HepG2 (cell line): ENCODE measurements around the gene POLRMT. TPM values are rescaled to one million over a fixed set of nuclear protein-coding genes. Genes with fewer than 3 reads are reported as not detected.

Source experiments
- ELF3 ChIP-seq: IDR thresholded peaks from 2 replicates; pipeline ENCODE4 v1.6.1; 2016; ENCODE audit warnings: missing genetic modification reagents, missing compliant biosample characterization
- GFI1 ChIP-seq: sonication (generic); formaldehyde crosslinking; IDR thresholded peaks from 2 replicates; pipeline ENCODE4 v1.5.0; 2020; ENCODE audit warnings: missing genetic modification reagents, mild to moderate bottlenecking, borderline replicate concordance
- ZBED4 ChIP-seq: sonication (generic); formaldehyde crosslinking; IDR thresholded peaks from 2 replicates; pipeline ENCODE4 v1.4.0; 2020; ENCODE audit warnings: missing genetic modification reagents, borderline replicate concordance
- ZHX2 ChIP-seq, 2 experiments: sonication (generic) in 1 of 2; formaldehyde crosslinking in 1 of 2; IDR thresholded peaks; 2 replicates each; pipeline versions ENCODE4 v1.6.1 to v1.9.0; 2014 to 2022; ENCODE audit warnings: antibody characterized with exemption in 1 of 2, borderline replicate concordance in 1 of 2, inconsistent platforms in 1 of 2, low read depth in 1 of 2, missing genetic modification reagents in 1 of 2
- ZNF784 ChIP-seq: sonication (generic); formaldehyde crosslinking; IDR thresholded peaks from 2 replicates; pipeline ENCODE4 v1.5.1; 2020; ENCODE audit warnings: missing genetic modification reagents, mild to moderate bottlenecking, borderline replicate concordance
- polyA plus RNA-seq, 8 experiments: library from polyadenylated mRNA; depleted of rRNA in 3 of 8; stranded (reverse) in 7 of 8; unstranded in 1 of 8; fragments of >200 nt; fragmentation: Illumina TruSeq in 4 of 8; extraction: Trizol in 4 of 8; gene quantifications; 2 replicates each; pipeline versions ENCODE4 v1.2.1 to v1.2.3, GENCODE V29; 2011 to 2016; ENCODE audit warnings: low read depth in 4 of 8, missing spikeins in 1 of 8, mixed read lengths in 1 of 8; ENCODE audit not compliant: insufficient read depth in 1 of 8
- total RNA-seq, 5 experiments: library from RNA; depleted of rRNA; stranded (reverse); fragments of >200 nt; fragmentation: Illumina TruSeq; extraction: Trizol; gene quantifications; 2 replicates each; pipeline ENCODE4 v1.2.3, GENCODE V29; 2016; ENCODE audit warnings: low read depth in 1 of 5
- TF ChIP-seq, protein P1 (sequence below): sonication (generic); formaldehyde crosslinking; IDR thresholded peaks from 2 replicates; pipeline ENCODE4 v1.4.0; 2020; ENCODE audit warnings: mild to moderate bottlenecking, missing genetic modification reagents

POLRMT gene
- total and polyA plus RNA-seq, 2 of the 13 experiments (the other 11 are each of a cell fraction or from before 2014, with no cell fraction given) = 78.0 to 101 TPM

DNA sequence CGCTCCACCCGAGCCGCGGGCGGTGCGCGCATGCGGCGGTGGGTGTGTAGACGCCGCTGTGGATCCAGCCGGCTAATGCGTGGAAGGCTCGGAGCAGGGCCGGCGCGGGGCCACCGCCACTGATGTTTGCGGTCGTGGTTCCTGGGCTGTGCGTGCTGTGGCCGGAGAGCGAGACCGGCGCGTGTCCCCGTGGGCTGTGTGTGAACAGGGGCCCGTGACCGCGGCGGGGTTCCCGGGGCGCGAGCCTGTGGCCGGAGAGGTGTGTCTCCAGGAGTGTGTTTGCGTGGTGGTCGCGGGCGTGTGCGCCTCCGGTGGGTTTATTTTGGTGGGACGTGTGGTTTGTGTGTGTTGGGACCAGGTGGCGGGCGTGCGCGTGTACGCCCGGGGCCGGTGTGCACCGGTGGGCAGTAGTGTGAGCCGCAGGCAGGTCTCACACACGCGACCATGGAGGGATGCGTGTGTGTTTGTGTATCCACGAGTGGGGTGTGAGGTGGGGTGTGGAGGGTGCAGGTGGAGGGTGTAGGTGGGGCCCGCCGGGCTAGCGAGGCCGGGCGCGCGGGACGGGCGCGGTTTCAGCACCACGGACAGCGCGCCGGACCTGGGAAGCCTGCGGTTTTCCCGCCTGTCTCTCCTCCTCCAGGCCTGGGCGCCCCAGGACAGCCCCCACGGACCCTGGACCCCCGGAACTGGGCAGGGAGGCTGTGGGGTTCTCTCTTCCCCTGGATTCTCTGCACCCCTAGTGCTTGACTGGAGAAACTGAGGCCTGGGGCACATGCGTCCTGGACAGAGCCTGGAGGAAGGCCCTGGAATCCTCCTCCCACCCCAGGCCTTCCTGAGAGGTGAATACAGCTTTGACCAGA lies 42.0 kb downstream of the POLRMT start (continued):
- TF ChIP-seq, protein P1, sequence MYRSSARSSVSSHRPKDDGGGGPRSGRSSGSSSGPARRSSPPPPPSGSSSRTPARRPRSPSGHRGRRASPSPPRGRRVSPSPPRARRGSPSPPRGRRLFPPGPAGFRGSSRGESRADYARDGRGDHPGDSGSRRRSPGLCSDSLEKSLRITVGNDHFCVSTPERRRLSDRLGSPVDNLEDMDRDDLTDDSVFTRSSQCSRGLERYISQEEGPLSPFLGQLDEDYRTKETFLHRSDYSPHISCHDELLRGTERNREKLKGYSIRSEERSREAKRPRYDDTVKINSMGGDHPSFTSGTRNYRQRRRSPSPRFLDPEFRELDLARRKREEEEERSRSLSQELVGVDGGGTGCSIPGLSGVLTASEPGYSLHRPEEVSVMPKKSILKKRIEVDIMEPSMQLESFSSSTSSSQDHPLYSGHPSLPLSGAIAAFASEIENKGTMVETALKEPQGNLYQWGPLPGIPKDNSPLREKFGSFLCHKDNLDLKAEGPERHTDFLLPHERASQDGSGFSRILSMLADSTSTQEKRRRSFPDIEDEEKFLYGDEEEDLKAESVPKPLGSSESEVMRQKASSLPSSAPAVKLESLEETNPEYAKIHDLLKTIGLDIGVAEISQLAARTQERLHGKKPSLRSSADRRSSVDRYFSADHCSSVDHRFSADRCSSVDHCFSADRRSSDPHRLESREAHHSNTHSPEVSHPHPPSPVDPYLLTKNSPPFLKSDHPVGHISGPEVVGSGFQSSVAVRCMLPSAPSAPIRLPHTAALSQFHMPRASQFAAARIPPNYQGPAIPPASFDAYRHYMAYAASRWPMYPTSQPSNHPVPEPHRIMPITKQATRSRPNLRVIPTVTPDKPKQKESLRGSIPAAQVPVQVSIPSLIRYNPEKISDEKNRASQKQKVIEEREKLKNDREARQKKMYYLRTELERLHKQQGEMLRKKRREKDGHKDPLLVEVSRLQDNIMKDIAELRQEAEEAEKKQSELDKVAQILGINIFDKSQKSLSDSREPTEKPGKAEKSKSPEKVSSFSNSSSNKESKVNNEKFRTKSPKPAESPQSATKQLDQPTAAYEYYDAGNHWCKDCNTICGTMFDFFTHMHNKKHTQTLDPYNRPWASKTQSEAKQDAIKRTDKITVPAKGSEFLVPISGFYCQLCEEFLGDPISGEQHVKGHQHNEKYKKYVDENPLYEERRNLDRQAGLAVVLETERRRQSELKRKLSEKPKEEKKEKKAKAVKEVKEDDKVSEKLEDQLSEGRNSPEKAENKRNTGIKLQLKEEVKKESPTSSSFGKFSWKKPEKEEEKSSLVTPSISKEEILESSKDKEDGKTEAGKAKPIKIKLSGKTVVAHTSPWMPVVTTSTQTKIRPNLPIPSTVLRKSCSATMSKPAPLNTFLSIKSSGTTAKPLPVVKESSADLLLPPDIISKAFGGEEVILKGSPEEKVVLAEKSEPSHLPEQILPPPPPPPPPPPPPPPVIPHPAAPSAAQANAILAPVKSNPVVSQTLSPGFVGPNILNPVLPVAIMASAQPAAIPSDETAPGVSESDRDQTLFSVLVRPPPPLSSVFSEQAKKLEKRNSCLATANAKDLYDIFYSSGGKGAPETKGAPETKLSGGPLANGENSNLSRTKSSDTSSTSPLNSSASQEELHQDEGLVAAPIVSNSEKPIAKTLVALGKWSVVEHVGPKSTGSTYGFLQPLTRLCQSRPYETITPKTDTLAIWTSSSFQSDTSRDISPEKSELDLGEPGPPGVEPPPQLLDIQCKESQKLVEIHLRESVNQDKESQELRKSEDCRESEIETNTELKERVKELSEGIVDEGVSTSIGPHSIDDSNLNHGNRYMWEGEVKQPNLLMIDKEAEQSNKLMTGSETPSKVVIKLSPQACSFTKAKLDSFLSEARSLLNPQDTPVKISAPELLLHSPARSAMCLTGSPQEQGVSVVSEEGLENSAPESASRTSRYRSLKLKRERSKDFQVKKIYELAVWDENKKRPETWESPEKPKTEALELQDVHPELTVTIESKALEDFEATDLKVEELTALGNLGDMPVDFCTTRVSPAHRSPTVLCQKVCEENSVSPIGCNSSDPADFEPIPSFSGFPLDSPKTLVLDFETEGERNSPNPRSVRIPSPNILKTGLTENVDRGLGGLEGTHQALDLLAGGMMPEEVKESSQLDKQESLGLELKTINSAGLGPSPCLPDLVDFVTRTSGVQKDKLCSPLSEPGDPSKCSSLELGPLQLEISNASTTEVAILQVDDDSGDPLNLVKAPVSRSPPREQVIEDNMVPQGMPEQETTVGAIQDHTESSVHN (CRISPR knock-in tag) = no peak
- TF ChIP-seq ZBED4 (CRISPR knock-in tag) = 0 out of 2 replicates have a peak, but pooled peaks have one; percentile 39
- TF ChIP-seq GFI1 (CRISPR knock-in tag) = no peak
- TF ChIP-seq ZHX2 (IDR thresholded peaks at IDR 0.05; ENCODE audit: low read depth) = no peak
- peak; percentile 88; the same call in 1 of the 2 replicates for TF ChIP-seq ZHX2 (CRISPR knock-in tag; IDR thresholded peaks at IDR 0.05; ENCODE audit: borderline replicate concordance)
- peak; percentile 56; the same call in 1 of the 2 replicates for TF ChIP-seq ZNF784 (CRISPR knock-in tag)
- peak; percentile 43; the same call in 1 of the 2 replicates for TF ChIP-seq ELF3
